H7 (cell line): ENCODE results near the gene SNRNP27. TPM values are rescaled to one million over a fixed set of nuclear protein-coding genes. Genes with fewer than 3 reads are reported as not detected.

Source experiments
- DNase-seq: peaks from one replicate; pipeline ENCODE4 v3.0.0; 2012
- H3K27me3 ChIP-seq: 2 replicates; pipeline ENCODE4 v1.6.0; 2011; ENCODE audit warnings: mild to moderate bottlenecking, low read length; ENCODE audit not compliant: control insufficient read depth, insufficient read depth
- H3K36me3 ChIP-seq: replicated peaks from 2 replicates; pipeline ENCODE4 v1.5.1; 2011; ENCODE audit warnings: low read length; ENCODE audit not compliant: control insufficient read depth, insufficient read depth
- H3K4me3 ChIP-seq: 2 replicates; pipeline ENCODE4 v1.5.1; 2011; ENCODE audit warnings: low read depth, mild to moderate bottlenecking, control low read depth, low read length, moderate library complexity; ENCODE audit not compliant: insufficient read depth
- total RNA-seq: library from RNA; depleted of rRNA; stranded (reverse); fragments of >200 nt; shearing (Covaris generic); gene quantifications from 2 replicates; pipeline ENCODE4 v1.2.3, GENCODE V29; 2014

The SNRNP27 gene
- total RNA-seq, 1 experiment from 2014 or later = 41.9 TPM

GRCh38 chr2:69933839-69934613, 40.3 kb downstream of the SNRNP27 start:
- Histone ChIP-seq H3K4me3 (no peak overlapping the region), H3K36me3 (no peaks in the 10 kb centered on the region; the same call in 1 of the 2 replicates), H3K27me3 (no peaks in the 10 kb centered on the region)
- no peak for DNase-seq

- Histone ChIP-seq H3K4me3 (no peak overlapping the region), H3K27me3 (no peaks in the 10 kb centered on the region), H3K36me3 (no peaks in the 10 kb centered on the region; the same call in 1 of the 2 replicates)
- no peak for DNase-seq
Observed at GRCh38 chr2:69934614-69934908, 40.8 kb downstream of the SNRNP27 start.

- Histone ChIP-seq H3K36me3 (no peaks in the 10 kb centered on the region; the same call in 1 of the 2 replicates), H3K27me3 (no peaks in the 10 kb centered on the region), H3K4me3 (no peak overlapping the region)
- no peak for DNase-seq
Observed at GRCh38 chr2:69935011-69935410, 41.3 kb downstream of the SNRNP27 start.

GRCh38 chr2:69936906-69937305, 43.1 kb downstream of the SNRNP27 start:
- Histone ChIP-seq H3K27me3 (no peaks in the 10 kb centered on the region), H3K4me3 (no peak overlapping the region), H3K36me3 (no peaks in the 10 kb centered on the region; the same call in 1 of the 2 replicates)
- DNase-seq = no peak

- no peaks in the 10 kb centered on the region for H3K27me3 ChIP-seq
- H3K4me3 ChIP-seq = no peak overlapping the region
- no peaks in the 10 kb centered on the region; the same call in 1 of the 2 replicates for H3K36me3 ChIP-seq
- no peak for DNase-seq
Observed at GRCh38 chr2:69937968-69938367, 44.2 kb downstream of the SNRNP27 start.

GRCh38 chr2:69939722-69940121, 46.0 kb downstream of the SNRNP27 start:
- H3K4me3 ChIP-seq = no peak overlapping the region
- DNase-seq = no peak
- H3K27me3 ChIP-seq = no peaks in the 10 kb centered on the region
- no peaks in the 10 kb centered on the region; the same call in 1 of the 2 replicates for H3K36me3 ChIP-seq

GRCh38 chr2:69940691-69941090, 46.9 kb downstream of the SNRNP27 start:
- Histone ChIP-seq H3K27me3 (no peaks in the 10 kb centered on the region), H3K36me3 (no peaks in the 10 kb centered on the region; the same call in 1 of the 2 replicates), H3K4me3 (no peak overlapping the region)
- DNase-seq = no peak

GRCh38 chr2:69943000-69943842, 49.5 kb downstream of the SNRNP27 start:
- no peaks in the 10 kb centered on the region; the same call in 1 of the 2 replicates for H3K36me3 ChIP-seq
- no peaks in the 10 kb centered on the region for H3K27me3 ChIP-seq
- no peak overlapping the region for H3K4me3 ChIP-seq
- no peak for DNase-seq

GRCh38 chr2:69943843-69944525, 50.2 kb downstream of the SNRNP27 start:
- H3K4me3 ChIP-seq = no peak overlapping the region
- H3K27me3 ChIP-seq = no peaks in the 10 kb centered on the region
- DNase-seq = no peak

GRCh38 chr2:69944756-69945155, 51.0 kb downstream of the SNRNP27 start:
- DNase-seq = no peak
- Histone ChIP-seq H3K36me3 (no peaks in the 10 kb centered on the region), H3K4me3 (no peak overlapping the region), H3K27me3 (no peaks in the 10 kb centered on the region)

More at GRCh38 chr2:69943843-69944525, 50.2 kb downstream of the SNRNP27 start:
- no peaks in the 10 kb centered on the region for H3K36me3 ChIP-seq

- Histone ChIP-seq H3K27me3 (no peaks in the 10 kb centered on the region), H3K36me3 (no peaks in the 10 kb centered on the region), H3K4me3 (no peak overlapping the region)
- DNase-seq = no peak
Observed at GRCh38 chr2:69945441-69945840, 51.7 kb downstream of the SNRNP27 start.

GRCh38 chr2:69945941-69946340, 52.2 kb downstream of the SNRNP27 start:
- no peak overlapping the region for H3K4me3 ChIP-seq
- H3K27me3 ChIP-seq = no peaks in the 10 kb centered on the region
- no peak for DNase-seq
- H3K36me3 ChIP-seq = no peaks in the 10 kb centered on the region

- DNase-seq = no peak
- no peaks in the 10 kb centered on the region for H3K27me3 ChIP-seq
- no peak overlapping the region for H3K4me3 ChIP-seq
- H3K36me3 ChIP-seq = no peaks in the 10 kb centered on the region
Observed at GRCh38 chr2:69946351-69947324, 52.9 kb downstream of the SNRNP27 start.
